D341Med (cell line): ENCODE data around the gene PDLIM4.

Experiments used
- DNase-seq: peaks from one replicate; pipeline ENCODE4 v3.0.0; 2012; ENCODE audit warnings: low spot score

PDLIM4 gene

GRCh38 chr5:132227485-132228240, 29.8 kb upstream of the PDLIM4 start, which contains the start of gene P4HA2:
Gene P4HA2, minus strand, starts transcription at chr5:132227853. Its CDS starts 9,227 bp downstream, at chr5:132218626.
- DNase-seq = peak; percentile 87

- no peak for DNase-seq
Measured at GRCh38 chr5:132228241-132229035, 29.1 kb upstream of the PDLIM4 start.

GRCh38 chr5:132229236-132229635, 28.3 kb upstream of the PDLIM4 start:
- no peak for DNase-seq

- DNase-seq = no peak
Measured at GRCh38 chr5:132230871-132231270, 26.6 kb upstream of the PDLIM4 start.

GRCh38 chr5:132232465-132232864, 25.0 kb upstream of the PDLIM4 start:
- no peak for DNase-seq

- no peak for DNase-seq
Measured at GRCh38 chr5:132233081-132233480, 24.4 kb upstream of the PDLIM4 start.

- DNase-seq = no peak
Measured at GRCh38 chr5:132233811-132234683, 23.4 kb upstream of the PDLIM4 start.

GRCh38 chr5:132234684-132235062, 22.8 kb upstream of the PDLIM4 start:
- no peak for DNase-seq

GRCh38 chr5:132235340-132235739, 22.2 kb upstream of the PDLIM4 start:
- DNase-seq = no peak

GRCh38 chr5:132237141-132237540, 20.4 kb upstream of the PDLIM4 start:
- no peak for DNase-seq

- no peak for DNase-seq
Measured at GRCh38 chr5:132237670-132238069, 19.8 kb upstream of the PDLIM4 start.

GRCh38 chr5:132238169-132238744, 19.2 kb upstream of the PDLIM4 start:
- DNase-seq = peak; percentile 70

- DNase-seq = no peak
Measured at GRCh38 chr5:132238901-132239500, 18.5 kb upstream of the PDLIM4 start.

GRCh38 chr5:132239776-132240175, 17.7 kb upstream of the PDLIM4 start:
- DNase-seq = no peak

GRCh38 chr5:132243366-132243977, 14.0 kb upstream of the PDLIM4 start:
- peak; percentile 1 for DNase-seq

GRCh38 chr5:132245593-132245992, 11.9 kb upstream of the PDLIM4 start:
- DNase-seq = no peak

GRCh38 chr5:132246806-132247205, 10.7 kb upstream of the PDLIM4 start:
- DNase-seq = no peak

- peak; percentile 3 for DNase-seq
Measured at GRCh38 chr5:132250547-132250946, 6.9 kb upstream of the PDLIM4 start.

- peak; percentile 8 for DNase-seq
Measured at GRCh38 chr5:132251220-132251725, 6.2 kb upstream of the PDLIM4 start.

- DNase-seq = peak; percentile 10
Measured at GRCh38 chr5:132253008-132253441, 4.5 kb upstream of the PDLIM4 start.
